ENCODE data around the gene ILF2.

The ILF2 gene

GRCh38 chr1:153705484-153705883 is 34.7 kb upstream of the ILF2 start:
- Histone ChIP-seq H3K27ac (replicated peaks) (no peak overlapping the region), H3K27me3 (ENCODE audit: insufficient read depth, poor library complexity, severe bottlenecking) (no peaks in the 10 kb centered on the region), H3K4me3 (replicated peaks; ENCODE audit: insufficient read depth, low read length) (no peak overlapping the region)
- DNase-seq (ENCODE audit: low read depth in 1 of 2, low spot score in 1 of 2): no peak
- TF ChIP-seq GABPA (IDR thresholded peaks at IDR 0.05; ENCODE audit: low read depth) (no peak), SPI1 (IDR thresholded peaks at IDR 0.05; ENCODE audit: borderline replicate concordance, low read depth) (no peak)

GRCh38 chr1:153699768-153700167 is 29.0 kb upstream of the ILF2 start:
- no peaks in the 10 kb centered on the region for H3K27me3 ChIP-seq (ENCODE audit: insufficient read depth, poor library complexity, severe bottlenecking)
- no peak overlapping the region for H3K27ac ChIP-seq (replicated peaks)
- H3K4me3 ChIP-seq (replicated peaks; ENCODE audit: insufficient read depth, low read length): no peak overlapping the region
- DNase-seq (ENCODE audit: low read depth in 1 of 2, low spot score in 1 of 2): no peak
- TF ChIP-seq REST (IDR thresholded peaks at IDR 0.05; ENCODE audit: insufficient replicate concordance, low read depth): no peak
- no peak for TF ChIP-seq CTCF (IDR thresholded peaks at IDR 0.05; ENCODE audit: insufficient read depth, low read length)
- TF ChIP-seq POLR2AphosphoS5 (IDR thresholded peaks at IDR 0.05; ENCODE audit: low read depth): no peak
- no peak for TF ChIP-seq GABPA (IDR thresholded peaks at IDR 0.05; ENCODE audit: low read depth)
- TF ChIP-seq SPI1 (IDR thresholded peaks at IDR 0.05; ENCODE audit: borderline replicate concordance, low read depth): no peak

- no peak for DNase-seq (ENCODE audit: low read depth in 1 of 2, low spot score in 1 of 2)
- no peaks in the 10 kb centered on the region for H3K27me3 ChIP-seq (ENCODE audit: insufficient read depth, poor library complexity, severe bottlenecking)
- TF ChIP-seq SPI1 (IDR thresholded peaks at IDR 0.05; ENCODE audit: borderline replicate concordance, low read depth): no peak
- no peak for TF ChIP-seq CTCF (IDR thresholded peaks at IDR 0.05; ENCODE audit: insufficient read depth, low read length)
- no peak for TF ChIP-seq POLR2AphosphoS5 (IDR thresholded peaks at IDR 0.05; ENCODE audit: low read depth)
- TF ChIP-seq GABPA (IDR thresholded peaks at IDR 0.05; ENCODE audit: low read depth): no peak
- no peak for TF ChIP-seq REST (IDR thresholded peaks at IDR 0.05; ENCODE audit: insufficient replicate concordance, low read depth)
- H3K27ac ChIP-seq (replicated peaks): no peak overlapping the region
- no peak overlapping the region for H3K4me3 ChIP-seq (replicated peaks; ENCODE audit: insufficient read depth, low read length)
Measured at GRCh38 chr1:153698923-153699714, 28.3 kb upstream of the ILF2 start.

GRCh38 chr1:153698020-153698922 is 27.5 kb upstream of the ILF2 start:
- Histone ChIP-seq H3K27me3 (ENCODE audit: insufficient read depth, poor library complexity, severe bottlenecking) (no peaks in the 10 kb centered on the region), H3K27ac (replicated peaks) (no peak overlapping the region), H3K4me3 (replicated peaks; ENCODE audit: insufficient read depth, low read length) (no peak overlapping the region)
- no peak for TF ChIP-seq CTCF (IDR thresholded peaks at IDR 0.05; ENCODE audit: insufficient read depth, low read length)
- TF ChIP-seq POLR2AphosphoS5 (IDR thresholded peaks at IDR 0.05; ENCODE audit: low read depth): no peak
- no peak for TF ChIP-seq REST (IDR thresholded peaks at IDR 0.05; ENCODE audit: insufficient replicate concordance, low read depth)
- TF ChIP-seq SPI1 (IDR thresholded peaks at IDR 0.05; ENCODE audit: borderline replicate concordance, low read depth): no peak
- TF ChIP-seq GABPA (IDR thresholded peaks at IDR 0.05; ENCODE audit: low read depth): no peak
- DNase-seq (ENCODE audit: low read depth in 1 of 2, low spot score in 1 of 2): no peak
